HFF-Myc (cell line): Measurements from ENCODE around the gene LNPEP.
A peak's percentile ranks its signal among the peaks of the same experiment; 100 is the strongest.

Experiments used
- DNase-seq: peaks from one replicate; pipeline ENCODE4 v3.0.0-alpha.2; 2011; ENCODE audit warnings: low read depth; ENCODE audit errors: extremely low read depth
- H3K4me3 ChIP-seq: replicated peaks from 2 replicates; pipeline ENCODE4 v1.5.1; 2011; ENCODE audit warnings: low read depth, mild to moderate bottlenecking, control low read depth, low read length
- TF ChIP-seq, protein P1 (sequence below): IDR thresholded peaks from 2 replicates; pipeline ENCODE4 v1.5.1; 2012; ENCODE audit warnings: mild to moderate bottlenecking, low read depth, low read length, control low read depth; ENCODE audit errors: missing control alignments

LNPEP gene

DNA sequence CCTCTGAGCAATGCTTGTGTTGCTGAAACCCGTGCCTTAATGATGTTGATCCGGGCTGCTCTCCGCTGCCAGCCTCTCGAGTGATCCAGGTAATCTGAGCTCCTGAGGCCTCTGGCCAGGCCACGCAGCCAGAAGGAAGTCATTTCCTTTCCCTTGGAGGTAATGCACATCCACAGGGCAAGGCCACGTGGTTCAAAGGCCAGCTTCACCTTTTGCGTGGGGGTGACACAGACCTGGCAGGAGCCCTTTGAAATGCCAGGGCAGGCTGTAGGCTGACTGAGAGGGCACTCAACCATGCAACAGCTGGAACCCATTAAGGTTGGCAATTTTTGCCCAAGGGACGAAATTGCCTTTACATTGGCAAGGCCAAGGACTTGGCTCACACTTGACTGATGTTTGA is 126.2 kb downstream of the LNPEP start:
- TF ChIP-seq, protein P1, sequence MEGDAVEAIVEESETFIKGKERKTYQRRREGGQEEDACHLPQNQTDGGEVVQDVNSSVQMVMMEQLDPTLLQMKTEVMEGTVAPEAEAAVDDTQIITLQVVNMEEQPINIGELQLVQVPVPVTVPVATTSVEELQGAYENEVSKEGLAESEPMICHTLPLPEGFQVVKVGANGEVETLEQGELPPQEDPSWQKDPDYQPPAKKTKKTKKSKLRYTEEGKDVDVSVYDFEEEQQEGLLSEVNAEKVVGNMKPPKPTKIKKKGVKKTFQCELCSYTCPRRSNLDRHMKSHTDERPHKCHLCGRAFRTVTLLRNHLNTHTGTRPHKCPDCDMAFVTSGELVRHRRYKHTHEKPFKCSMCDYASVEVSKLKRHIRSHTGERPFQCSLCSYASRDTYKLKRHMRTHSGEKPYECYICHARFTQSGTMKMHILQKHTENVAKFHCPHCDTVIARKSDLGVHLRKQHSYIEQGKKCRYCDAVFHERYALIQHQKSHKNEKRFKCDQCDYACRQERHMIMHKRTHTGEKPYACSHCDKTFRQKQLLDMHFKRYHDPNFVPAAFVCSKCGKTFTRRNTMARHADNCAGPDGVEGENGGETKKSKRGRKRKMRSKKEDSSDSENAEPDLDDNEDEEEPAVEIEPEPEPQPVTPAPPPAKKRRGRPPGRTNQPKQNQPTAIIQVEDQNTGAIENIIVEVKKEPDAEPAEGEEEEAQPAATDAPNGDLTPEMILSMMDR = no peak
- no peak for DNase-seq
- no peak overlapping the region for H3K4me3 ChIP-seq

DNA sequence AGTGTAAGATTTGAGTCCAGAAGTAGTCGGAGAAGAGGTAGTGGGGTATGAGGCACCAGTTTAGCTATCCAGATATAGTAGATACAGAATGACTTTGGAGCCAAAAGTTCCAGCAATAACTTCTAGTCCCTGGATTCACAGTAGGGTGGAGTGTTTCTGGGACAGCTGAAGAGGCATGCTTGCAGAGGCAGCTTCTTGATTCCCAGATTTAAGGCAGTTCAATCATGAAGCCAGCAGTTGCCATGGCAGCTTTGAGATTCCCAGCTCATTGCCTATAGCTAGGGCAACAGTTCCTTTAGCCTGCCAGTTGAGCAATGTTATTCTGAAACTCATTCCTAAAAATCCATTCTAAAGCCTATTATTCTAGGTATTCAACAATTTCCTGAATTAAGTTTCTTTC is 127.4 kb downstream of the LNPEP start:
- TF ChIP-seq, protein P1 = no peak
- H3K4me3 ChIP-seq = no peak overlapping the region
- DNase-seq = no peak

DNA sequence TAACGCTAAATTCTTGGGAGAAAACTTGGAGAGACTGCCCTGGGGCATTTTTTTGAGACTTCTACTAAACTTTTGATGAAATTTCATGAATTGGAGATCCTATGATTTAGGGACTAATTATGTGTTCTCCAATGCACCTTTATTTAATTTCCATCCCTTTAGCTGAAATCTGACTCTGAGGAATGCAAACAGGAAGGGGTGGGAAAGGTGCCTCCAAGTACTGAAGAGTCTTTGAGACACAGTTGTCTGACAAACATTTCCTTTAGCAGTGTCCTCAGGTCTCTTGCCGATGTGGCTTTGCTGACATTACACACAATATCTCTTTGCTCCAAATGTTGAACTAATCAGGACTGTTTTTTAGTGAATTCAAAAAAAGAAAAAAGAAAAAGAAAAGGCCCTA is 129.6 kb downstream of the LNPEP start:
- no peak overlapping the region for H3K4me3 ChIP-seq
- TF ChIP-seq, protein P1 = no peak
- DNase-seq = no peak

DNA sequence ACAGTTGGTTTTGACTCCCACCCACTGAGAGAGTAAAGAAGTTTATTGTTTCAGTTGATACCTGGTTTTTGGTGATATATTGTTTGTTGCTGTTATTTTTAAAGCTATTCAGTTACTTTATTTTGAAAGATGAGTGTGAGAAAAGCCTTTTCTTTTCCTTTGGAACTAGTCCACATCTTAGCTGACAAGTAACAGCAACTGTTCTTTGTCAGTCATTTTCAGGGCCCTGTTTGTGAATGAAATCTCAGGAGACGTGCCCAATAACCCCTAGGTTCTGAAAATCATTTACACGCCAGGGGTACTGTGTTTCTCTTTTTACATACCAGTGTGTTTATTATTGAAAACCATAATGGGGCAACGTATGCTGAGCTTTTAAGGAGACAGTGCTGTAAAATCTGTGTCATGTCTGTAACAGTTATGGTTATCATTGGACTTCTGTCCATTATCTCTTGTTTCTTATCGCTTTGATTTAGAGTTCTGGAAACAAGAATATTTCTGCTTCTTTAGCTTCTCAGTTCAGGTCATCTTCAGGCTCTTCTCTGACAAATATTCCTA is 131.5 kb downstream of the LNPEP start:
- no peak for DNase-seq
- no peak overlapping the region for H3K4me3 ChIP-seq
- TF ChIP-seq, protein P1 = no peak

DNA sequence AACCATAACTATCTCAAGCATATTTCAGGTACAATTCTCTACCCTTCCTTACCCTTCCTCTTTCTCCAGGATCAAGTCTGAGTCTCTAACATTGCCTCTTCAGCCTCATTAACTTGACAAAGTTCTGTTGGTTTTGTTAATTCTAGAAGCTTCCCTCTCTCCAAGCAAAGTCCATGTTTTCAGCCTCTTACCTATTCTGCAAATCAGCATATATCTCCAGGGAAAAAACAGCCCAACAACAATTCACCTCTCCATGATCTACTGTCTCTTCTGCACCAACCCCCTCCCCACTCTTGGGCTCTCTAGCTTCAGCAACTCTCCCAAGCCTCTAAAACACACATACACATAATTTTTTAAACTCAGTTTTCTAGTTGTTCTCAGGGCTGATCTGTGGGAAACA is 134.4 kb downstream of the LNPEP start:
- DNase-seq = no peak
- H3K4me3 ChIP-seq = no peak overlapping the region
- TF ChIP-seq, protein P1 = no peak

DNA sequence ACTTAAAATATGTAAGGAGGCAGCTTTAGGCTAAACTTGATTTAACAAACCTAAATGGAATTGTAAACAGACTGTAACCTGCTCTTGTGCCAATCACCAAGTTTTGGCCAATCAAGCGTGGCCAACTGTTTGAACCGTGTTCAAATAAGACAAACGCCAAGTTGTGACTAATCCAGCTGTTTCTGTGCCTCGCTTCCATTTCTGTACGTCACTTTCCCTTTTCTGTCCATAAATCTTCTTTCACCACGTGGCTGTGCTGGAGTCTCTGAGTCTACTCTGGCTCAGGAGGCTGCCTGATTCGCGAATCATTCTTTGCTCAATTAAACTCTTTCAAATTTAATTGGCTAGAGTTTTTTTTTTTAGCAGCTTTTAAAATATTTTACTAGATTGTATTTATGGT is 135.2 kb downstream of the LNPEP start:
- peak; percentile 42 for DNase-seq
- TF ChIP-seq, protein P1 = no peak
- no peak overlapping the region for H3K4me3 ChIP-seq

DNA sequence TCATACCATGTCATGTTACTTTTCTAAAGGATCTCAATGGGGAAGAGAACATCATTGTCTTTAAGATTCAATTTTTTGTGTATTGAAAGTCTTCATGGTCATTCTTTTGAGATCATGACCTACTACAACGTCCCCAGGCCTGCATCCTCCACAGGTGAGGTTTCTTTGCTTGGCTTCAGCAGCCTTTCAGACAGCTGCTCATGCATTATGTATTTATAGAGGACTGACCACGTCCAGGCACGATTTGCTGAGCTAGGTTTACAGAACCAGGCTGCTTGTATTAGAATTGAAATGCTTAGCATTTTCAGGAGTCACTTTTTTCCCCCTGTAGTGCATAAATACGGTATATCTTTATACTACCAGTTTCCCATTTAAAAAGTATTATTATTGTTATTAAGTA is 136.1 kb downstream of the LNPEP start:
- no peak overlapping the region for H3K4me3 ChIP-seq
- TF ChIP-seq, protein P1 = no peak
- no peak for DNase-seq
